Activated CD4-positive, alpha-beta T cell treated with anti-CD3 and anti-CD28 coated beads, Interleukin-2, amount 10 ng/mL, durations not matched to agents 7 days and 5 days (primary cell): ENCODE data around the gene TSPAN33. TPM values are rescaled to one million over a fixed set of nuclear protein-coding genes. Genes with fewer than 3 reads are reported as not detected.
"Not testable (repeated sequence)": the region's sequence is repeated elsewhere in the genome, so short reads cannot be mapped to it uniquely, and the experiment has no call there.

Experiments used
- CTCF ChIA-PET: fragments of 350-600 bp; sonication (Branson Sonifier 250); formaldehyde crosslinking; loops from one replicate; lab custom pipeline; 2021; ENCODE audit warnings: antibody characterized with exemption; lab: Charles Lee
- POLR2A ChIA-PET: fragments of 350-600 bp; sonication (Branson Sonifier 250); formaldehyde crosslinking; loops from one replicate; lab custom pipeline; 2021; ENCODE audit warnings: antibody characterized with exemption; lab: Charles Lee
- DNase-seq: peaks from one replicate; pipeline ENCODE4 v3.0.0-alpha.2; 2020
- H3K27ac Mint-ChIP-seq: one replicate; pipeline ENCODE4 v1.8.0; 2021; ENCODE audit warnings: mild to moderate bottlenecking, moderate library complexity, mixed read lengths
- H3K27me3 Mint-ChIP-seq: one replicate; pipeline ENCODE4 v1.8.0; 2021; ENCODE audit warnings: mixed read lengths
- H3K36me3 Mint-ChIP-seq: one replicate; pipeline ENCODE4 v1.8.0; 2021; ENCODE audit warnings: low read depth, mixed read lengths
- H3K4me1 Mint-ChIP-seq: one replicate; pipeline ENCODE4 v1.8.0; 2021; ENCODE audit warnings: mixed read lengths
- H3K4me3 Mint-ChIP-seq: one replicate; pipeline ENCODE4 v1.8.0; 2021; ENCODE audit warnings: mild to moderate bottlenecking, moderate library complexity, mixed read lengths
- H3K9me3 Mint-ChIP-seq: one replicate; pipeline ENCODE4 v1.8.0; 2021; ENCODE audit warnings: mixed read lengths
- total RNA-seq, 2 experiments: library from RNA; stranded (reverse); gene quantifications; one replicate each; pipeline ENCODE4 v1.2.3, GENCODE V29; 2021

Gene TSPAN33
- total RNA-seq, 2 experiments from 2014 or later, result 2.8 to 3.0 TPM

- Mint-ChIP-seq H3K36me3 (no peaks in the 10 kb centered on the region), H3K4me1 (no peaks in the 10 kb centered on the region), H3K27ac (no peak overlapping the region), H3K27me3 (no peaks in the 10 kb centered on the region), H3K4me3 (no peak overlapping the region), H3K9me3 (no peaks in the 10 kb centered on the region)
- ChIA-PET CTCF (interaction anchor here (0.6 to 1.7 kb wide), 5 partner anchors 9 to 154 kb away, joined by 3 to 5 read pairs (median 3); no protein-coding TSS in a partner anchor), POLR2A (no interaction called here)
- DNase-seq, result no peak
Observed at GRCh38 chr7:129209067-129209926, 64.8 kb downstream of the TSPAN33 start.

- DNase-seq, result peak; percentile 69
- H3K27me3 Mint-ChIP-seq, result no peaks in the 10 kb centered on the region
- ChIA-PET CTCF (interaction anchor here (0.9 to 1.5 kb wide), 8 partner anchors 8 to 155 kb away, joined by 3 to 5 read pairs (median 4); partner anchors contain the start of gene AHCYL2), POLR2A (no interaction called here)
- no peaks in the 10 kb centered on the region for H3K36me3 Mint-ChIP-seq
- H3K27ac Mint-ChIP-seq, result no peak overlapping the region
- H3K4me1 Mint-ChIP-seq, result no peaks in the 10 kb centered on the region
- no peak overlapping the region for H3K4me3 Mint-ChIP-seq
- H3K9me3 Mint-ChIP-seq, result no peaks in the 10 kb centered on the region
Observed at GRCh38 chr7:129210256-129210988, 65.9 kb downstream of the TSPAN33 start.

GRCh38 chr7:129210989-129211312 is 66.4 kb downstream of the TSPAN33 start:
- no peaks in the 10 kb centered on the region for H3K4me1 Mint-ChIP-seq
- DNase-seq, result no peak
- no peaks in the 10 kb centered on the region for H3K27me3 Mint-ChIP-seq
- no peak overlapping the region for H3K4me3 Mint-ChIP-seq
- ChIA-PET POLR2A (no interaction called here), CTCF (interaction anchor here (0.9 to 1.5 kb wide), 5 partner anchors 14 to 87 kb away, joined by 3 to 5 read pairs (median 4); partner anchors contain the start of gene AHCYL2)
- no peaks in the 10 kb centered on the region for H3K36me3 Mint-ChIP-seq
- H3K27ac Mint-ChIP-seq, result no peak overlapping the region
- no peaks in the 10 kb centered on the region for H3K9me3 Mint-ChIP-seq

- no peaks in the 10 kb centered on the region for H3K27me3 Mint-ChIP-seq
- no peak overlapping the region for H3K27ac Mint-ChIP-seq
- no peak overlapping the region for H3K4me3 Mint-ChIP-seq
- H3K36me3 Mint-ChIP-seq, result no peaks in the 10 kb centered on the region
- no peak for DNase-seq
- ChIA-PET POLR2A (no interaction called here), CTCF (no interaction called here)
- no peaks in the 10 kb centered on the region for H3K4me1 Mint-ChIP-seq
- H3K9me3 Mint-ChIP-seq, result no peaks in the 10 kb centered on the region
Observed at GRCh38 chr7:129212126-129212525, 67.6 kb downstream of the TSPAN33 start.

- Mint-ChIP-seq H3K27ac (no peak overlapping the region), H3K4me1 (no peaks in the 10 kb centered on the region), H3K4me3 (no peak overlapping the region), H3K27me3 (no peaks in the 10 kb centered on the region), H3K9me3 (no peaks in the 10 kb centered on the region), H3K36me3 (no peaks in the 10 kb centered on the region)
- CTCF ChIA-PET, result no interaction called here
- no peak for DNase-seq
- POLR2A ChIA-PET, result no interaction called here
Observed at GRCh38 chr7:129212596-129212995, 68.1 kb downstream of the TSPAN33 start.

GRCh38 chr7:129213828-129214227 is 69.3 kb downstream of the TSPAN33 start:
- Mint-ChIP-seq H3K27ac (no peak overlapping the region), H3K9me3 (no peaks in the 10 kb centered on the region), H3K36me3 (no peaks in the 10 kb centered on the region), H3K4me1 (peaks cover 2% of the 10 kb centered on the region), H3K4me3 (no peak overlapping the region), H3K27me3 (no peaks in the 10 kb centered on the region)
- ChIA-PET CTCF (interaction anchor here (0.6 to 2.2 kb wide), 5 partner anchors 14 to 187 kb away, joined by 3 to 7 read pairs (median 3); no protein-coding TSS in a partner anchor), POLR2A (no interaction called here)
- no peak for DNase-seq

- CTCF ChIA-PET, result interaction anchor here (2.2 kb wide), 1 partner anchor 52 kb away, joined by 7 read pairs; no protein-coding TSS in a partner anchor
Observed at GRCh38 chr7:129215691-129216090, 71.2 kb downstream of the TSPAN33 start.

GRCh38 chr7:129216101-129216715 is 71.7 kb downstream of the TSPAN33 start:
- H3K4me1 Mint-ChIP-seq, H3K36me3 Mint-ChIP-seq, DNase-seq, H3K27ac Mint-ChIP-seq, H3K27me3 Mint-ChIP-seq, CTCF ChIA-PET, POLR2A ChIA-PET, H3K4me3 Mint-ChIP-seq, H3K9me3 Mint-ChIP-seq: not testable (repeated sequence)

More at GRCh38 chr7:129215691-129216090, 71.2 kb downstream of the TSPAN33 start:
- H3K9me3 Mint-ChIP-seq, H3K27ac Mint-ChIP-seq, H3K4me1 Mint-ChIP-seq, H3K4me3 Mint-ChIP-seq, H3K36me3 Mint-ChIP-seq, DNase-seq, POLR2A ChIA-PET, H3K27me3 Mint-ChIP-seq: not testable (repeated sequence)

- H3K36me3 Mint-ChIP-seq, DNase-seq, POLR2A ChIA-PET, H3K9me3 Mint-ChIP-seq, H3K27ac Mint-ChIP-seq, H3K4me3 Mint-ChIP-seq, H3K27me3 Mint-ChIP-seq, H3K4me1 Mint-ChIP-seq: not testable (repeated sequence)
- CTCF ChIA-PET, result interaction anchor here (1.5 to 6.3 kb wide), 2 partner anchors 53 to 126 kb away, joined by 4 to 45 read pairs; no protein-coding TSS in a partner anchor
Observed at GRCh38 chr7:129216821-129217416, 72.4 kb downstream of the TSPAN33 start.

- ChIA-PET POLR2A (no interaction called here), CTCF (interaction anchor here (0.6 to 6.3 kb wide), 38 partner anchors 9 to 605 kb away, joined by 3 to 45 read pairs (median 4); no protein-coding TSS in a partner anchor)
- peak; percentile 84 for DNase-seq
- no peaks in the 10 kb centered on the region for H3K36me3 Mint-ChIP-seq
- peaks cover 17% of the 10 kb centered on the region for H3K4me1 Mint-ChIP-seq
- no peak overlapping the region for H3K4me3 Mint-ChIP-seq
- H3K27me3 Mint-ChIP-seq, result no peaks in the 10 kb centered on the region
- no peaks in the 10 kb centered on the region for H3K9me3 Mint-ChIP-seq
- H3K27ac Mint-ChIP-seq, result no peak overlapping the region
Observed at GRCh38 chr7:129218514-129219062, 74.1 kb downstream of the TSPAN33 start.

- CTCF ChIA-PET, result interaction anchor here (0.6 to 6.3 kb wide), 30 partner anchors 8 to 737 kb away, joined by 3 to 45 read pairs (median 4); no protein-coding TSS in a partner anchor
- POLR2A ChIA-PET, result not testable (repeated sequence)
Observed at GRCh38 chr7:129219166-129219565, 74.7 kb downstream of the TSPAN33 start.

More at GRCh38 chr7:129219166-129219565, 74.7 kb downstream of the TSPAN33 start:
- DNase-seq, H3K27me3 Mint-ChIP-seq, H3K4me3 Mint-ChIP-seq, H3K9me3 Mint-ChIP-seq, H3K27ac Mint-ChIP-seq, H3K36me3 Mint-ChIP-seq: not testable (repeated sequence)
- peaks cover 19% of the 10 kb centered on the region for H3K4me1 Mint-ChIP-seq
